ENCODE data around the gene NUBP1.

NUBP1 gene

GRCh38 chr16:10808218-10808617 lies 64.6 kb downstream of the NUBP1 start:
- TF ChIP-seq, protein P1, sequence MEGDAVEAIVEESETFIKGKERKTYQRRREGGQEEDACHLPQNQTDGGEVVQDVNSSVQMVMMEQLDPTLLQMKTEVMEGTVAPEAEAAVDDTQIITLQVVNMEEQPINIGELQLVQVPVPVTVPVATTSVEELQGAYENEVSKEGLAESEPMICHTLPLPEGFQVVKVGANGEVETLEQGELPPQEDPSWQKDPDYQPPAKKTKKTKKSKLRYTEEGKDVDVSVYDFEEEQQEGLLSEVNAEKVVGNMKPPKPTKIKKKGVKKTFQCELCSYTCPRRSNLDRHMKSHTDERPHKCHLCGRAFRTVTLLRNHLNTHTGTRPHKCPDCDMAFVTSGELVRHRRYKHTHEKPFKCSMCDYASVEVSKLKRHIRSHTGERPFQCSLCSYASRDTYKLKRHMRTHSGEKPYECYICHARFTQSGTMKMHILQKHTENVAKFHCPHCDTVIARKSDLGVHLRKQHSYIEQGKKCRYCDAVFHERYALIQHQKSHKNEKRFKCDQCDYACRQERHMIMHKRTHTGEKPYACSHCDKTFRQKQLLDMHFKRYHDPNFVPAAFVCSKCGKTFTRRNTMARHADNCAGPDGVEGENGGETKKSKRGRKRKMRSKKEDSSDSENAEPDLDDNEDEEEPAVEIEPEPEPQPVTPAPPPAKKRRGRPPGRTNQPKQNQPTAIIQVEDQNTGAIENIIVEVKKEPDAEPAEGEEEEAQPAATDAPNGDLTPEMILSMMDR (IDR thresholded peaks at IDR 0.05; ENCODE audit: control extremely low read depth, extremely low read depth, low read depth, missing control alignments) = no peak
- no peak for DNase-seq (ENCODE audit: extremely low spot score)
- CTCF ChIA-PET = interaction anchor here (1.2 to 1.7 kb wide), 3 partner anchors 9 to 70 kb away, joined by 3 to 9 read pairs (median 3); no protein-coding TSS in a partner anchor
- POLR2A ChIA-PET = no interaction called here

- POLR2A ChIA-PET = interaction anchor here (0.6 kb wide), 1 partner anchor 82 kb away, joined by 3 read pairs; no protein-coding TSS in a partner anchor
- DNase-seq (ENCODE audit: extremely low spot score) = no peak
- CTCF ChIA-PET = interaction anchor here (1.2 to 1.7 kb wide), 2 partner anchors 8 to 12 kb away, joined by 3 to 9 read pairs; no protein-coding TSS in a partner anchor
- TF ChIP-seq, protein P1 (IDR thresholded peaks at IDR 0.05; ENCODE audit: control extremely low read depth, extremely low read depth, low read depth, missing control alignments) = no peak
Measured at GRCh38 chr16:10808850-10809249, 65.2 kb downstream of the NUBP1 start.

DNA sequence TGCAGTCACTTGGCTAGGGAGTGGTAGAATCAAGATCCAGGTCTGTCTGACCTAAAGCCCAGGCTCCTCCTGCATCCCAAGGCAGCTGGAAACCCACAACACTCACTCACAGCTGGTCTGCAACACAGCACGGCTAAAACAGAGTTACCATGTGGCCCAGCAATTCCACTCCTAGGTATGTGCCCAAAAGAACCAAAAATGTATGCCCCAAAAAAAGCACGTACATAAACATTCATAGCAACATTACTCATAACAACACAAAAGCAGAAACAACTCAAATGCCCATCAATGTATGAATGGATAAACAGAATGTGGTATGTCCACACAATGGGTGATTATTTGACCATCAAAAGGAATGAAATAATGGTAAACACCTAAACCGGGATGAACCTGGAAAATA lies 66.1 kb downstream of the NUBP1 start:
- TF ChIP-seq, protein P1 (IDR thresholded peaks at IDR 0.05; ENCODE audit: control extremely low read depth, extremely low read depth, low read depth, missing control alignments) = no peak
- ChIA-PET CTCF (interaction anchor here (0.9 to 1.7 kb wide), 2 partner anchors 9 to 11 kb away, joined by 3 to 9 read pairs; no protein-coding TSS in a partner anchor), POLR2A (no interaction called here)
- no peak for DNase-seq (ENCODE audit: extremely low spot score)

GRCh38 chr16:10812312-10813098 lies 68.9 kb downstream of the NUBP1 start:
- POLR2A ChIA-PET = interaction anchor here (0.5 kb wide), 1 partner anchor 38 kb away, joined by 7 read pairs; no protein-coding TSS in a partner anchor
- CTCF ChIA-PET = interaction anchor here (1.0 kb wide), 2 partner anchors 8 to 54 kb away, joined by 3 read pairs; no protein-coding TSS in a partner anchor

DNA sequence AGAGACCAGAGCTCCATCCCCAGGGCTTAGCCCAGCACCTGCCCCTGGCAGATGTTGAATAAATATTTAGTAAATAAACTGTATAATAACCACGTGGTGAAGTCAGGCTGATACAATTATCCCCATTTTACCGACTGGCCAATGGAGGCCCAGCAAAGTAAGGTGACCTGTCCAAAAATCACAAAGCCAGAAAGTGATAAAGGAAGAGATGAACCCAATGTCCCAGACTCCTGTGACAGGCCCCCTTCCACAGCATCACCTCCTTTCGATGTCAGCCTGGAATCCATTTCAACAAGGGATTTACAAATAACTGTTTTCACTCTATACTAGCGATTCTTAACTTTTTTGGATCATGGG lies 69.4 kb downstream of the NUBP1 start:
- ChIA-PET POLR2A (interaction anchor here (0.5 kb wide), 1 partner anchor 38 kb away, joined by 7 read pairs; no protein-coding TSS in a partner anchor), CTCF (interaction anchor here (1.0 kb wide), 2 partner anchors 9 to 54 kb away, joined by 3 read pairs; no protein-coding TSS in a partner anchor)
- TF ChIP-seq, protein P1 (IDR thresholded peaks at IDR 0.05; ENCODE audit: control extremely low read depth, extremely low read depth, low read depth, missing control alignments) = no peak
- no peak for DNase-seq (ENCODE audit: extremely low spot score)

More at GRCh38 chr16:10812312-10813098, 68.9 kb downstream of the NUBP1 start:
- peak; percentile 54 for DNase-seq (ENCODE audit: extremely low spot score)
- TF ChIP-seq, protein P1 (IDR thresholded peaks at IDR 0.05; ENCODE audit: control extremely low read depth, extremely low read depth, low read depth, missing control alignments) = no peak

DNA sequence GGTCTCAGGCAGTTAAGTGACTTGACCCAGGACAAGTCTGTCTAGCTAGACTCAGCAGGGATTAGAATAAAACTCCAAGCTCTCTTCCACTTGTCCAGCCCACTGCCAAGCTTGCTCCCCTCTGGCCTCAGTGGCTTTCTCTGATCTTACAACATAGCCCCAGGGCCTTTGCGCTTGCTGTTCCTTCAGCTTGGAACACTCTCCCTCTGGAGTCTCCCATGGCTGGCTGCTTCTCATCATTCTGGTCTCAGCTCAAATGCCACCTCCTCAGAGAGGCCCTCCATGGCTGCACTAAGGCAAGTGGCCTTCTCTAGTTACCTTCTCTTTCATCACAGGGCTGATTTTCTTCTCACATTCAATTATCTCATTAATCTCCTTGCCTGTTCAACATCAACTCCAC lies 73.9 kb downstream of the NUBP1 start:
- ChIA-PET CTCF (interaction anchor here (0.8 to 1.6 kb wide), 5 partner anchors 9 to 60 kb away, joined by 3 to 5 read pairs (median 3); no protein-coding TSS in a partner anchor), POLR2A (no interaction called here)
- TF ChIP-seq, protein P1 (IDR thresholded peaks at IDR 0.05; ENCODE audit: control extremely low read depth, extremely low read depth, low read depth, missing control alignments) = no peak
- DNase-seq (ENCODE audit: extremely low spot score) = no peak
